DLD1 (cell line): ENCODE results near the gene ERO1A.

ENCODE experiments used
- in situ Hi-C: cut with HindIII; loops from 2 replicates; pipeline ENCODE4 v1.10.0; 2017; ENCODE audit warnings: low sequenced_read_pairs

ERO1A gene

DNA sequence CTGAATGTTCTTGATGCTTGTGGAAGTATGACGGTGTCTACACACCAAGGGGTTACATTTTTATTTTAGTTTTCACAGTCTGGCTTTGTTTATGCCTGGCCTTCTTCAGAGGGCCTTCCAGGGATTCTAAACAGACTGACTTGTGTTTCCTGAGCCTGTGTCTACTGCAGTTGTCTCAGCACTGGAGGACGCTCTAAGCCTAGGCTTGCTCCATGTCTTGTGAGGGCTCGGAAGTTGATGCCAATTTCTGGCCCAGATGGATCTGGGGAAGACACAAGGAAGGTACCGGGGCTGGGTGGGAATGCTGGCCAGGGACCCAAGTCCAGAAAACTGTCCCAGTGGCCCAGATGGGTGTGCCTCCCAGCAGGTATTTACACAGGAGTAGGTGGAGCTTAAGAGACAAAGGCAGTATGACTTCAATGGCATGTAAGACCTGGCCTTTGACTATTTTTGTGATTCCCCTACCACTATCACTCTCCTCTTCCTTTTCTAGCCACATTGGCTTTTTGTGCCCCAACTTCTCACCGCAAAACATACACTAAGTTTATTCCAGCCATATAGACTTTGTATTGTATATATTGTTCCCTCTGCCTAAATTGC is 85.8 kb downstream of the ERO1A start:
- in situ Hi-C loops, result no loop called here

DNA sequence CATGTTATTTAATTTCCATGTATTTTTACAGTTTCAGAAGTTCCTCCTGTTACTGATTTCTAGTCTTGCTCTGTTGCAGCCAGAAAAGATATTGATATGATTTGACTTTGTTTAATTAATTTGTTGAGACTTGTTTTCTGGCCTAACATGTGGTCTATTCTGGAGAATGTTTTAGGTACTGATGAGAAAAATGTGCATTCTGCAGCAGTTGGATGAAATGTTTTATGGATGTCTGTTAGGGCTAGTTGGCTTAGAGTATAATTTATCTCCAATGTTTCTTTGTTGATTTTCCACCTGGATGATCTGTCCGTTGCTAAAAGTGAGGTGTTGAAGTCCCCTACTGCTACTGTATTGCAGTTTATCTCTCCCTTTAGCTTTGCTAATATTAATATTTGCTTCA is 88.3 kb downstream of the ERO1A start:
- in situ Hi-C loops, result no loop called here

DNA sequence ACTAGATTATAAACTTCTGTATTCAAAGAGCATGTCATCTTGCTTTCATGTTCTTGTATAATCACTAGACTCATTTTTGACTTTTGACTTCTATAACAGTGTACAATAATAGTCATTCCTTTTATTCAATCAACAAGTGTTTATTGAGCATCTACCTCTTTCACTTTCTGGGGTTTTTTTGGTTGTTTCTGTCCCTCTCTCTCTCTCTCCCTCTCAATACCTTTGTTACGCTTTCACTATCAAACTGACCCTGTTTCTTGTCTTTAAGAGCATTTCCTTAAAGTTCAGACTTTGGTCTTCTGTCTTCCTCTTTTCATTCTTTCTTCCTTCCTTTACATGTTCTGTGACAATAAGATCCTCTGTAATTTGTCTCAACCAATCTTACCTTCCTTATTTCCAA is 93.2 kb downstream of the ERO1A start:
- in situ Hi-C loops, result no loop called here

DNA sequence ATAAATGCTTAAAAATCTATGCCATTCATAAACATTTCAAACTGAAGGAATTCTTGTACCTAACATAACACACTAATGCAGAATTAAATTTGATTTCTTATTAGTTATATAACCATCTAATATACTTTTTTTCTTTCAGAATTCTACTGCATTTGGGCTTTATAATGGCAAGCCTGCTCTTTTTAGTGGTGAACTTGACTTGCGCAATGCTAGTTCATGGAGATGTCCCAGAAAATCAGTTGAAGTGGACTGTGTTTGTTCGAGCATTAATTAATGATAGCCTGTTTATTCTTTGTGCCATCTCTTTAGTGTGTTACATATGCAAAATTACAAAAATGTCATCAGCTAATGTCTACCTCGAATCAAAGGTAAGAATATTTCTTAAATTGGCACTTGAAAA is 95.4 kb downstream of the ERO1A start:
- in situ Hi-C loops, result no loop called here

DNA sequence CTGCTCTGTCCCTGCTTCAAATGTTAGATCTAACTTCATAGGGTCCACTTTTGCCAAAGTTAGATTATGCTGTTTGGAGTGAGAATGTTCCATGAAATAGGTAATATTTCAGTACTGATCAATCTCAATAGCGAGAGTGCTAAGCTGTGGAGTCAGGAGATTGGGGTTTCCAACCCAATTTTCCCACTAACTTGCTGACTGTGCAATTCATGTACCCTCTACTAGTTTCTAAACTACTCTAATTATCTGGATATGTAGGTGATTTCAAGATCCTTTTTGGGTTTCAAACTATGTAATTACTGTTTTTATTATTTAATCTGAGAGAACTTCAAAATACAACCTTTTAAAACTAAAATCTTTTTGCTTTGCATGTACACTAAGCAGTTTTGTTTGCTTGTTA is 96.8 kb downstream of the ERO1A start:
- in situ Hi-C loops, result no loop called here

DNA sequence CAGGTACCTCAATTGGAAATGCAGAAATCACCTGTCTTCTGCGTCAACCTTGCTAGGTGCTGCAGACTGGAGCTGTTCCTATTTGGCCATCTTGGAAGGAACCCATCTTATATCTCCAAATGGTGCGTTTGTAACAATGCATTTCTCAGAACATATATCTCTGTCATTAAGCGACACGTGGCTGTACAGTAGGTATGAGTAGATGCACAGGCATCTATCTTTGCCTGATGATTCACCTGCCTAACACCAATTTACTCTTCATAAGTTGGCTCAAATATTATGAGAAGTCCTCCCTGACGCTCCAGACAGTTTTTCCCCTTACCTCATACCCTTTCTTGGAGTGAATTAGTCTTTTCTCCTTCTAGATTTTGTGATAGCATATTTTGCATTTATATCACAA is 98.5 kb downstream of the ERO1A start:
- in situ Hi-C loops, result no loop called here

DNA sequence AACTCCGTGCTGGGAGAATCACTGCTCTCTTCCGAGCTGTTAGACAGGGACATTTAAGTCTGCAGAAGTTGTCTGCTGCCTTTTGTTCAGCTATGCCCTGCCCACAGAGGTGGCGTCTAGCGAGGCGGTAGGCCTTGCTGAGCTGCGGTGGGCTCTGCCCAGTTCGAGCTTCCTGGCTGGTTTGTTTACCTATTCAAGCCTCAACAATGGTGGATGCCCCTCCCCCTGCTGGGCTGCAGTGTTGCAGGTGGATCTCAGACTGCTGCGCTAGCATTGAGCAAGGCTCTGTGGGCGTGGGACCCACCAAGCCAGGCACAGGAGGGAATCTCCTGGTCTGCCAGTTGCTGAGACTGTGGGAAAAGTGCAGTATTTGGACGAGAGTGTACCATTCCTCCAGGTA is 99.0 kb downstream of the ERO1A start:
- in situ Hi-C loops, result no loop called here

DNA sequence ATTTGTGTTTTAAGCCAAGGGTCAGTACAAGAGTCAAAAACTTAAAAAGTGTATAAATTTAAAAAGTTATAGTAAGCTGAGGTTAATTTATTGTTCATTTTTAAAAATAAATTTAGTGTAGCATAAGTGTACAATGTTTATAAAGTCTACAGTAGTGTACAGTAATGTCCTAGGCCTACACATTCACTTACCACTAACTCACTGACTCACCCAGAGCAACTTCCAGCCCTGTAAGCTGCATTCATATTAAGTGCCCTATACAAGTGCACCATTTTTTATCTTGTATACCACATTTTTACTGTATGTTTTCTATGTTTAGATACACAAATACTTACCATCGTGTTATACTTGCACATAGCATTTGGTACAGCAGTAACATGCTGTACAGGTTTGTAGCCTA is 105.0 kb downstream of the ERO1A start:
- in situ Hi-C loops, result no loop called here
